Esophagus muscularis mucosa (tissue), 4 donors: ENCODE results near the gene CRIP2. TPM values are rescaled to one million over a fixed set of nuclear protein-coding genes. Genes with fewer than 3 reads are reported as not detected.

Source experiments
- DNase-seq: peaks from one replicate; pipeline ENCODE4 v3.0.0-alpha.2; 2017; ENCODE audit errors: extremely low spot score
- H3K27ac ChIP-seq, 4 donors: fragments of 200-600 bp; sonication (generic); replicated peaks in 1 of 4; 1 replicate in 3 of 4; 2 replicates in 1 of 4; pipeline ENCODE4 v1.5.1; 2016 to 2019; ENCODE audit warnings: mild to moderate bottlenecking in 1 of 4
- H3K27me3 ChIP-seq, 4 donors: fragments of 200-600 bp; sonication (generic); one replicate each; pipeline versions ENCODE4 v1.5.1 to v1.6.0; 2016 to 2019
- H3K36me3 ChIP-seq, 4 donors: fragments of 200-600 bp; sonication (generic); one replicate each; pipeline ENCODE4 v1.5.1; 2016 to 2019
- H3K4me1 ChIP-seq, 4 donors: fragments of 200-600 bp; sonication (generic); one replicate each; pipeline ENCODE4 v1.5.1; 2016 to 2019
- H3K4me3 ChIP-seq, 4 donors: fragments of 200-600 bp; sonication (generic); 1 replicate in 2 of 4; 2 replicates in 2 of 4; pipeline ENCODE4 v1.5.1; 2016 to 2019; ENCODE audit warnings: mild to moderate bottlenecking in 4 of 4, moderate library complexity in 1 of 4
- H3K9me3 ChIP-seq, 4 donors: fragments of 200-600 bp; sonication (generic); 1 replicate in 3 of 4; 2 replicates in 1 of 4; pipeline ENCODE4 v1.5.1; 2016 to 2019
- EP300 ChIP-seq: sonication (generic); formaldehyde crosslinking; IDR thresholded peaks from one replicate; pipeline ENCODE4 v1.6.1; 2017; ENCODE audit warnings: antibody characterized with exemption
- POLR2A ChIP-seq: fragments of 450-650 bp; IDR thresholded peaks from one replicate; pipeline ENCODE4 v1.6.1; 2017; ENCODE audit warnings: antibody characterized with exemption, moderate library complexity, mild to moderate bottlenecking, low read depth
- POLR2AphosphoS5 ChIP-seq, 2 donors: sonication (generic); formaldehyde crosslinking; IDR thresholded peaks; one replicate each; pipeline ENCODE4 v1.6.1; 2017; ENCODE audit warnings: antibody characterized with exemption in 2 of 2
- WGBS: methylation state at CpG from one replicate; pipeline ENCODE4 v1.1.5; 2018; 5-methylcytosine and 5-hydroxymethylcytosine counted together
- intact Hi-C: fragments of 100-400 bp; cut with DNase I; formaldehyde crosslinking; loops from one replicate; pipeline ENCODE4 v1.15.1; 2023
- total RNA-seq, 4 donors: library from RNA; depleted of rRNA; stranded (reverse); fragments of >200 nt; gene quantifications; one replicate each; pipeline versions ENCODE4 v1.1.0 to v1.2.1, GENCODE V29; 2016
- TF ChIP-seq, protein P1 (sequence below), 3 experiments: fragments of 200-600 bp in 2 of 3; fragments of 450-650 bp in 1 of 3; sonication (generic) in 2 of 3; IDR thresholded peaks; one replicate each; pipeline ENCODE4 v1.5.1; 2017 to 2019; ENCODE audit warnings: antibody characterized with exemption in 3 of 3, mild to moderate bottlenecking in 2 of 3, moderate library complexity in 1 of 3

The CRIP2 gene
- total RNA-seq, 4 donors from 2014 or later = 283 to 578 (median 392) TPM

DNA sequence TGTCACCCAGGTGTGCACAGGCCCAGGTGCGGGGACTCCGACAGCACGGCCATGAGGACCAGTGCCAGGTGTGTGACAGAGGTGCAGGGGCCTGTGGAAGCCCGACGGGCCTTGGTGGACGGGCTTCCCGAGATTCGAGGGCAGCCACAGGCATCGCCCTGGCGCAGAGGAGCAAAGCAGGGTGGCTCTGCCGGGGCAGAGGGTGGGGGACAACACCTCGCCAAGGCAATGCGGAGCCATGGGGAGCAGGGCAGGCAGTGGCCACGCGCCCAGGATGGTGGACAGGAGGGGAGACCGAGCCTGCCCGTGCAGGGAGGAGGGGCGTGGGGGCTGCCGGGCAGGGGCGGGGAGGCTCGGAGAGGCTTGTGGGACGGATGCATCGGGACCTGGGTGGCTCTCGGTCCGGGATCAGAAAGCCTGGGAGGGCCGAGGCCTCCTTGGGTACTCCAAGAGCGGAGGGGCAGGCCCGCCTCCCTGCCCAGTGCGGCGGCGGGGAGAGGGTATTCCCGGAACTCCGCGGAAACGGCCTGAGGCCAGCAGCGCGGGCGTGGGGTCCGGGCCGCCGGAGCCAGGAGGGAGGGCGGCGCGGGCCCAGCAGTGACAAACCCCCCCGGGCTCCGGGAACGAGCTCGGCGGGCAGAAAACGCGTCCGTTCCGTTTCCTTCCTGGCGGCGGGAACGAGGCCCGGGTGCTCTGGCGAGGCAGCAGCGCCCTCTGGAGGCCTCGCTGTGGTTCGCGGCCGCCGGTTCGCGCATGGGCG, 53.4 kb downstream of the CRIP2 start:
- TF ChIP-seq POLR2A (no peak), POLR2AphosphoS5 (IDR thresholded peaks at IDR 0.05) (peak; percentile 69 to 79), EP300 (no peak)
- TF ChIP-seq, protein P1, sequence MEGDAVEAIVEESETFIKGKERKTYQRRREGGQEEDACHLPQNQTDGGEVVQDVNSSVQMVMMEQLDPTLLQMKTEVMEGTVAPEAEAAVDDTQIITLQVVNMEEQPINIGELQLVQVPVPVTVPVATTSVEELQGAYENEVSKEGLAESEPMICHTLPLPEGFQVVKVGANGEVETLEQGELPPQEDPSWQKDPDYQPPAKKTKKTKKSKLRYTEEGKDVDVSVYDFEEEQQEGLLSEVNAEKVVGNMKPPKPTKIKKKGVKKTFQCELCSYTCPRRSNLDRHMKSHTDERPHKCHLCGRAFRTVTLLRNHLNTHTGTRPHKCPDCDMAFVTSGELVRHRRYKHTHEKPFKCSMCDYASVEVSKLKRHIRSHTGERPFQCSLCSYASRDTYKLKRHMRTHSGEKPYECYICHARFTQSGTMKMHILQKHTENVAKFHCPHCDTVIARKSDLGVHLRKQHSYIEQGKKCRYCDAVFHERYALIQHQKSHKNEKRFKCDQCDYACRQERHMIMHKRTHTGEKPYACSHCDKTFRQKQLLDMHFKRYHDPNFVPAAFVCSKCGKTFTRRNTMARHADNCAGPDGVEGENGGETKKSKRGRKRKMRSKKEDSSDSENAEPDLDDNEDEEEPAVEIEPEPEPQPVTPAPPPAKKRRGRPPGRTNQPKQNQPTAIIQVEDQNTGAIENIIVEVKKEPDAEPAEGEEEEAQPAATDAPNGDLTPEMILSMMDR (IDR thresholded peaks at IDR 0.05) = peak; percentile 84 to 94 (median 90)
- Histone ChIP-seq H3K36me3 (peaks cover 0 to 19% (median 0%) of the 10 kb centered on the region in 4 donors), H3K27ac (peak overlapping the region; percentile 62 to 81 (median 72)), H3K27me3 (peaks cover 0 to 11% (median 0%) of the 10 kb centered on the region in 4 donors), H3K4me3 (peak overlapping the region; percentile 66 to 83 (median 77)), H3K4me1 (peaks cover 27 to 49% (median 40%) of the 10 kb centered on the region in 4 donors), H3K9me3 (no peaks in the 10 kb centered on the region)
- 13% methylated on average over 15 of the region's 67 CpGs for WGBS
- DNase-seq = no peak
- intact Hi-C loops = loop anchor here (1.0 to 2.0 kb wide), 2 partner anchors 79 to 157 kb away; no protein-coding TSS in a partner anchor

DNA sequence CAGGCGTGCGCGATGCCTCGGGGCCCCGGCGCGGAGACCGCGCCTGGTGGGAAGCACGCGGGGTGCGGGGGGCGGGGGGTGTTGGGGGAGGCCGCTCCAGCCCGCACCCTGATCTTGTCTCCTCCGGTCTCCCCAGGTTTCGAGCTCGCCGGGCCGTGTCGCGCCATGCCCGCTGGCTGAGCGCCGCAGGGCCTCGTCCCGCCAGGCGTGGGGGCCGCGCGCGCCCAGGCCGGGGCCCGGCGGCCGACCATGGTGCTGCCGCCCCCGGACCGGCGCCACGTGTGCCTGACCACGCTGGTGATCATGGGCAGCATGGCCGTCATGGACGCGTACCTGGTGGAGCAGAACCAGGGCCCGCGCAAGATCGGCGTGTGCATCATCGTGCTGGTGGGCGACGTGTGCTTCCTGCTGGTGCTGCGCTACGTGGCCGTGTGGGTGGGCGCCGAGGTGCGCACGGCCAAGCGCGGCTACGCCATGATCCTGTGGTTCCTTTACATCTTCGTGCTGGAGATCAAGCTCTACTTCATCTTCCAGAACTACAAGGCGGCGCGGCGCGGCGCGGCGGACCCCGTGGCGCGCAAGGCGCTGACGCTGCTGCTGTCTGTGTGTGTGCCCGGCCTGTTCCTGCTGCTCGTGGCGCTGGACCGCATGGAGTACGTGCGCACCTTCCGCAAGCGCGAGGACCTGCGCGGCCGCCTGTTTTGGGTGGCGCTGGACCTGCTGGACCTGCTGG, 54.1 kb downstream of the CRIP2 start:
- peak overlapping the region; percentile 66 to 83 (median 77) for H3K4me3 ChIP-seq
- TF ChIP-seq POLR2AphosphoS5 (IDR thresholded peaks at IDR 0.05) (no peak), EP300 (no peak)
- no peak for DNase-seq
- peak overlapping the region in 3 of 4 donors; percentile 62 to 81 (median 76) for H3K27ac ChIP-seq
- H3K9me3 ChIP-seq = no peaks in the 10 kb centered on the region
- peaks cover 0 to 11% (median 0%) of the 10 kb centered on the region in 4 donors for H3K27me3 ChIP-seq
- WGBS = 9% methylated on average over 24 of the region's 89 CpGs
- peaks cover 27 to 49% (median 40%) of the 10 kb centered on the region in 4 donors for H3K4me1 ChIP-seq
- intact Hi-C loops = loop anchor here (1.0 to 2.0 kb wide), 2 partner anchors 80 to 157 kb away; no protein-coding TSS in a partner anchor
- peaks cover 0 to 19% (median 0%) of the 10 kb centered on the region in 4 donors for H3K36me3 ChIP-seq

DNA sequence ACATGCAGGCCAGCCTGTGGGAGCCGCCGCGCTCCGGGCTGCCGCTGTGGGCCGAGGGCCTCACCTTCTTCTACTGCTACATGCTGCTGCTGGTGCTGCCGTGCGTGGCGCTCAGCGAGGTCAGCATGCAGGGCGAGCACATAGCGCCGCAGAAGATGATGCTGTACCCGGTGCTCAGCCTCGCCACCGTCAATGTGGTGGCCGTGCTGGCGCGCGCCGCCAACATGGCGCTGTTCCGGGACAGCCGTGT, 54.6 kb downstream of the CRIP2 start:
- 43% methylated on average over 13 of the region's 24 CpGs for WGBS
- peak overlapping the region; percentile 66 to 83 (median 77) for H3K4me3 ChIP-seq
- no peak overlapping the region for H3K27ac ChIP-seq
- intact Hi-C loops = loop anchor here (2.0 kb wide), 1 partner anchor 80 kb away; no protein-coding TSS in a partner anchor
- TF ChIP-seq POLR2AphosphoS5 (IDR thresholded peaks at IDR 0.05) (no peak), EP300 (no peak), POLR2A (no peak)
- TF ChIP-seq, protein P1 (IDR thresholded peaks at IDR 0.05) = no peak
- H3K36me3 ChIP-seq = peaks cover 0 to 19% (median 0%) of the 10 kb centered on the region in 4 donors
- no peak for DNase-seq
- H3K27me3 ChIP-seq = peaks cover 0 to 11% (median 0%) of the 10 kb centered on the region in 4 donors
- H3K4me1 ChIP-seq = peaks cover 27 to 49% (median 40%) of the 10 kb centered on the region in 4 donors
- H3K9me3 ChIP-seq = no peaks in the 10 kb centered on the region

Other genes starting within 250 kb of the CRIP2 start
- gene BTBD6, start 226.3 kb upstream of the CRIP2 start, total RNA-seq = 10 to 100 TPM; 56.1 to 72.5 (median 69.4) TPM
- 10 to 100 TPM; 23.0 to 47.3 (median 41.4) TPM for gene BRF1, start 173.8 kb upstream of the CRIP2 start, total RNA-seq
- gene PACS2, start 160.1 kb upstream of the CRIP2 start, total RNA-seq = 10 to 100 TPM; 59.8 to 97.4 (median 71.2) TPM
- gene TEX22, start 76.3 kb upstream of the CRIP2 start, total RNA-seq = under 1 TPM in 3 of 4 donors, not detected in 1; under 0.01 to 0.19 (median 0.17) TPM
- gene MTA1, start 55.0 kb upstream of the CRIP2 start, total RNA-seq = 10 to 100 TPM; 49.0 to 94.2 (median 67.9) TPM
- gene CRIP1, start 12.1 kb downstream of the CRIP2 start, total RNA-seq = 100 to 1,000 TPM in 1 of 4 donors, 10 to 100 TPM in 3; 34.0 to 110 (median 54.6) TPM
- 1 to 10 TPM; 3.8 to 6.6 (median 4.7) TPM for gene TEDC1, start 16.4 kb downstream of the CRIP2 start, total RNA-seq
- 10 to 100 TPM in 1 of 4 donors, 1 to 10 TPM in 3; 2.9 to 13.0 (median 5.4) TPM for gene TMEM121, start 51.8 kb downstream of the CRIP2 start, total RNA-seq